Heart left ventricle (tissue), 13 donors: ENCODE results near the gene HAVCR2.

Experiments
- POLR2A ChIP-seq, 2 donors: fragments of 450-650 bp; IDR thresholded peaks; one replicate each; pipeline ENCODE4 v1.6.1; 2017; ENCODE audit warnings: antibody characterized with exemption in 2 of 2, mild to moderate bottlenecking in 2 of 2, moderate library complexity in 2 of 2
- TF ChIP-seq, protein P1 (sequence below), 12 donors: fragments of 200-600 bp; sonication (generic) in 4 of 12; IDR thresholded peaks; one replicate each; pipeline versions ENCODE4 v1.5.0 to v1.8.0; 2018 to 2022; ENCODE audit warnings: antibody characterized with exemption in 12 of 12, mild to moderate bottlenecking in 5 of 12
- donor health status: ischemic (EF 13 %, LVEDD 7.1; RV severe dilation, severe dysfunction).
- donor health status: DM: no; HTN: yes; CAD: no.
- donor health status: DM: no; HTN: no; CAD: no.
- donor health status: ischemic (EF 25% LVEDD 6.9; RV normal size, moderate dysfunction).
- donor health status: ischemic (EF 25% LVEDD 5.7; RV mildly dilated, moderate dysfunction).
- donor health status: ischemic (EF 35%, LVEDD 5.7; RV mildly dilated, moderate dysfunction).
- donor health status: nonischemic (EF 11% LVEDD 7.7; RV severe dilation, severe dysfunction).
- donor health status: DM: yes; HTN: yes; CAD: no.
- donor health status: PGD.
- donor health status: ischemic (EF 29% LVEDD 5.4; RV normal size, mild dysfunction).
- donor health status: nonischemic (EF 23%, LVEDD 6.1; RV moderate dilation, normal function).

GRCh38 chr5:157050050-157050449 lies 58.8 kb downstream of the HAVCR2 start:
- TF ChIP-seq POLR2A (IDR thresholded peaks at IDR 0.05), result no peak
- TF ChIP-seq, protein P1, sequence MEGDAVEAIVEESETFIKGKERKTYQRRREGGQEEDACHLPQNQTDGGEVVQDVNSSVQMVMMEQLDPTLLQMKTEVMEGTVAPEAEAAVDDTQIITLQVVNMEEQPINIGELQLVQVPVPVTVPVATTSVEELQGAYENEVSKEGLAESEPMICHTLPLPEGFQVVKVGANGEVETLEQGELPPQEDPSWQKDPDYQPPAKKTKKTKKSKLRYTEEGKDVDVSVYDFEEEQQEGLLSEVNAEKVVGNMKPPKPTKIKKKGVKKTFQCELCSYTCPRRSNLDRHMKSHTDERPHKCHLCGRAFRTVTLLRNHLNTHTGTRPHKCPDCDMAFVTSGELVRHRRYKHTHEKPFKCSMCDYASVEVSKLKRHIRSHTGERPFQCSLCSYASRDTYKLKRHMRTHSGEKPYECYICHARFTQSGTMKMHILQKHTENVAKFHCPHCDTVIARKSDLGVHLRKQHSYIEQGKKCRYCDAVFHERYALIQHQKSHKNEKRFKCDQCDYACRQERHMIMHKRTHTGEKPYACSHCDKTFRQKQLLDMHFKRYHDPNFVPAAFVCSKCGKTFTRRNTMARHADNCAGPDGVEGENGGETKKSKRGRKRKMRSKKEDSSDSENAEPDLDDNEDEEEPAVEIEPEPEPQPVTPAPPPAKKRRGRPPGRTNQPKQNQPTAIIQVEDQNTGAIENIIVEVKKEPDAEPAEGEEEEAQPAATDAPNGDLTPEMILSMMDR (IDR thresholded peaks at IDR 0.05), result no peak
